Skeletal muscle tissue (tissue), 4 donors: ENCODE data around the gene PSMA7. TPM values are rescaled to one million over a fixed set of nuclear protein-coding genes. Genes with fewer than 3 reads are reported as not detected.

Source experiments
- H3K27ac ChIP-seq: one replicate; pipeline ENCODE4 v1.7.0; 2013; ENCODE audit warnings: mild to moderate bottlenecking, low read depth, low read length, inconsistent platforms
- H3K27me3 ChIP-seq, 3 donors: one replicate each; pipeline ENCODE4 v1.7.0; 2013; ENCODE audit warnings: low read length in 3 of 3; ENCODE audit not compliant: control insufficient read depth in 3 of 3, insufficient read depth in 3 of 3
- H3K36me3 ChIP-seq, 3 donors: one replicate each; pipeline ENCODE4 v1.7.0; 2013; ENCODE audit warnings: low read length in 3 of 3; ENCODE audit not compliant: control insufficient read depth in 3 of 3, insufficient read depth in 3 of 3
- H3K4me1 ChIP-seq, 3 donors: one replicate each; pipeline ENCODE4 v1.7.0; 2013; ENCODE audit warnings: low read length in 3 of 3, mild to moderate bottlenecking in 3 of 3; ENCODE audit not compliant: control insufficient read depth in 3 of 3, insufficient read depth in 3 of 3
- H3K4me3 ChIP-seq, 3 donors: one replicate each; pipeline ENCODE4 v1.7.0; 2013; ENCODE audit warnings: low read length in 3 of 3
- H3K9ac ChIP-seq, 3 donors: one replicate each; pipeline ENCODE4 v1.7.0; 2013; ENCODE audit warnings: low read length in 3 of 3, mild to moderate bottlenecking in 3 of 3, moderate library complexity in 2 of 3, low read depth in 1 of 3
- H3K9me3 ChIP-seq, 3 donors: one replicate each; pipeline ENCODE4 v1.7.0; 2013; ENCODE audit warnings: low read length in 3 of 3; ENCODE audit not compliant: control insufficient read depth in 3 of 3
- total RNA-seq: library from RNA; depleted of rRNA; stranded (reverse); fragments of >200 nt; gene quantifications from one replicate; pipeline ENCODE4 v1.2.3, GENCODE V29; 2014
- donor health status: Osteomylitis.

The PSMA7 gene
- total RNA-seq, 1 donor from 2014 or later: 121 TPM

DNA sequence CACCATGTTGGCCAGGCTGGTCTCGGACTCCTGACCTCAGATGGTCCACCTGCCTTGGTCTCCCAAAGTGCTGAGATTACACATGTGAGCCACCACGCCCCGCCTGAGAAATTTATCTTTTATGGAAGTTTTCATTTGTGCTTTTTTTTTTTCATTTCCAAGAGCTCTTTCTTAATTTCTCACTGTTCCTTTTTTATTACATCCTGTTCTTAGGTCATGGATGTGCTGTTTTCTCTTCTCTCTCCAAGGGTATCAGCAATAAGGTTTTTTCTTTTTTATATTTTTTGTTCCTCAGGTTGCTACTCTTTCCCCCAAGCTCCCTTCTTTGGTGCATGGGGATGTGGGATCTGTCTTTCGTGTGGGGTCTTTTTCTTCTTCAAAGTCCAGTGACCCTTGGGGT, 42.1 kb downstream of the PSMA7 start:
- peaks cover 2 to 12% (median 4%) of the 10 kb centered on the region in 3 donors for H3K9me3 ChIP-seq
- no peak overlapping the region for H3K4me3 ChIP-seq
- peaks cover 0 to 15% (median 9%) of the 10 kb centered on the region in 3 donors for H3K27me3 ChIP-seq
- H3K4me1 ChIP-seq: no peaks in the 10 kb centered on the region
- H3K27ac ChIP-seq: no peak overlapping the region
- no peak overlapping the region for H3K9ac ChIP-seq
- H3K36me3 ChIP-seq: no peaks in the 10 kb centered on the region

DNA sequence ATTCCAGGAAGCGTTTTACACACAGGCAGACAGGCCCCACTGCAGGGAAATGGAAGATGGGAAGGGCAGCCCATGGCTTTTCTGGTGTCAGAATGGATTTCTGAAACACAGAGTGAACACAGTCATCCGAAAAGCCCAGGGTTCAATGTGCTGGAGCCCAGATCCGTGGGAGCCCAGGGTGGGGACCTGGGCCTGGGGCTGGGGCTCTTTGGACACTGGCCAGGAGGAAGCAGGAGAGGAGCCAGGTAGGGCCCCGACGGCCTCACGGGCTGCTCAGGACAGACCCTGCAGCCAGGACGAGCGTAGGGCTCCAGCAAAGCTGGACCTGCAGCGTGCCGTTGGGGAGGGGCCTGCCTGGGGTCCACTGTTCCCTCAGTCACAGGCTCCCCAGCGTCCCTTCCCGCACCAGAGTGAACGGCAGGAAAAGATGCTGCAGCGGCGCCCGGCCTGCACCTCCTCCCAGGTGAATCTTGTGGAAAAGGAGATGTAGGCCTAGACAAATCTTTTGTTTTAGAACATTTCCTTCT, 45.2 kb downstream of the PSMA7 start:
- H3K4me3 ChIP-seq: no peak overlapping the region
- no peaks in the 10 kb centered on the region for H3K36me3 ChIP-seq
- peaks cover 0 to 8% (median 8%) of the 10 kb centered on the region in 3 donors for H3K27me3 ChIP-seq

DNA sequence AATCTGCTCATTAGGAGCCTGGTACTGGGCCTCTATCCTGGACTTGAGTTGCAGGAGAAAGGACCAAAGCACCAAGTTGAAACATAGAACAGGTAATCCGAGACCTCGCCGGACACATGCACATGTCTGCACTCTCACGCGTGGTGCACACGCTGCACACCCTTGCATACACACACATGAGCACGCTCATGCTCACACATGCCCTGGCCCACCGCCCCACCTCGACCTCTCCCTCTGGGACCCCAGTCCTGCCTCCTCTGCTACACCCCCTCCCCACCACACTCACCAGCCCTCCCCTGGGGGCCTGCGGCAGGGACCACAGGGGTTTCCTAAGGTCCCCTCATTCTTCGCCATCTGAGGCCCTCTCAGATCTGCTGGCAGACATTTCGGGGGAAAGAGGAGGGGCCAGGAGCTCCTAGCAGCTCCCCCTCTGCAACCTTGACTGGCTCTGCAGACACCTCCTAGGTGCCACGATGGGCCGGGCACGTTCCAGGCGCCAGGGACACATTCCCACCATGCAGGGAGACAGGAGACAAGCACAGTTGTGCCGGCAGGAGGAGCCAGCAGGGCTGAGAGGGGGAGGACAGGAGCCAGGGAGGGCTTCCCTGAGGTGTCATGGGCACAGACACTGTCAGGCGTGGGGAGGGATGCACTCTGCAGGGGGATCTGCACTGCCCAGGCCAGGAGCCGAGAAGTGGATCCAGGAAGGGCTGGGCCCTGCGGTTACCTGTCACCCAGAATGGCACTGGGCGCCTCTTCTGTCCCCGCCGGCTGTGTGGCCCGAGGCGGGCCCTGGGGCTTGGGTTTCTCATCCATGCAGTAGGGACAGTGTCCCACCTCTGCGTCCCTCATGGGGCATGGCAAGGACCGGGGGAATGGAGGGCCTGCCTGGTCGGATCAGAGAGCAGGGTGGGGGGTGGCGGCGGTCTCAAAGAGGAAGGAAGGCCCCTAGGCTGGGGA, 46.5 kb downstream of the PSMA7 start:
- H3K9me3 ChIP-seq: peaks cover 2 to 9% (median 4%) of the 10 kb centered on the region in 3 donors
- H3K4me3 ChIP-seq: no peak overlapping the region
- no peak overlapping the region for H3K27ac ChIP-seq
- H3K36me3 ChIP-seq: no peaks in the 10 kb centered on the region
- no peak overlapping the region for H3K9ac ChIP-seq
- H3K4me1 ChIP-seq: no peaks in the 10 kb centered on the region
- peaks cover 0 to 8% (median 6%) of the 10 kb centered on the region in 3 donors for H3K27me3 ChIP-seq

More for the DNA sequence above, 45.2 kb downstream of the PSMA7 start:
- no peak overlapping the region for H3K9ac ChIP-seq
- H3K27ac ChIP-seq: no peak overlapping the region
- peaks cover 2 to 12% (median 4%) of the 10 kb centered on the region in 3 donors for H3K9me3 ChIP-seq
- H3K4me1 ChIP-seq: no peaks in the 10 kb centered on the region

DNA sequence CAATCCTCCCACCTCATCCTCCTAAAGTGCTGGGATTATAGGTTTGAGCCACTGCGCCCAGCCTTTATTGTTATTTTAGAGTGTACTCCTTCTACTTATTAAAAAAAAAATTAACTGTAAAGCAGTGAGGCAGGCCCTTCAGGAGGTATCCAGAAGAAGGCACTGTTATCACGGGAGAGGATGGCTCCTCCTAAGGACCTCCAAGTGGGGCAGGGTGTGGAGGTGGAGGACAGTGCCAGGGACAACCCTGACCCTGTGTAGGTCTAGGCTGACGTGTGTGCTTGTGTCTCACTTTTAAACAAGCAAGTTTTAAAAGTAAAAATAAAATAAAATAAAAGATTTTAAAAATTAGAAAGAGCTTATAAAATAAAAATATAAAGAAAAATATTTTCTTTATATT, 53.8 kb downstream of the PSMA7 start:
- peaks cover 0 to 13% (median 8%) of the 10 kb centered on the region in 3 donors for H3K4me1 ChIP-seq
- no peak overlapping the region for H3K9ac ChIP-seq
- H3K27me3 ChIP-seq: peaks cover 11 to 17% (median 12%) of the 10 kb centered on the region in 3 donors
- no peak overlapping the region for H3K27ac ChIP-seq
- no peaks in the 10 kb centered on the region for H3K9me3 ChIP-seq
- H3K36me3 ChIP-seq: no peaks in the 10 kb centered on the region
- no peak overlapping the region for H3K4me3 ChIP-seq

DNA sequence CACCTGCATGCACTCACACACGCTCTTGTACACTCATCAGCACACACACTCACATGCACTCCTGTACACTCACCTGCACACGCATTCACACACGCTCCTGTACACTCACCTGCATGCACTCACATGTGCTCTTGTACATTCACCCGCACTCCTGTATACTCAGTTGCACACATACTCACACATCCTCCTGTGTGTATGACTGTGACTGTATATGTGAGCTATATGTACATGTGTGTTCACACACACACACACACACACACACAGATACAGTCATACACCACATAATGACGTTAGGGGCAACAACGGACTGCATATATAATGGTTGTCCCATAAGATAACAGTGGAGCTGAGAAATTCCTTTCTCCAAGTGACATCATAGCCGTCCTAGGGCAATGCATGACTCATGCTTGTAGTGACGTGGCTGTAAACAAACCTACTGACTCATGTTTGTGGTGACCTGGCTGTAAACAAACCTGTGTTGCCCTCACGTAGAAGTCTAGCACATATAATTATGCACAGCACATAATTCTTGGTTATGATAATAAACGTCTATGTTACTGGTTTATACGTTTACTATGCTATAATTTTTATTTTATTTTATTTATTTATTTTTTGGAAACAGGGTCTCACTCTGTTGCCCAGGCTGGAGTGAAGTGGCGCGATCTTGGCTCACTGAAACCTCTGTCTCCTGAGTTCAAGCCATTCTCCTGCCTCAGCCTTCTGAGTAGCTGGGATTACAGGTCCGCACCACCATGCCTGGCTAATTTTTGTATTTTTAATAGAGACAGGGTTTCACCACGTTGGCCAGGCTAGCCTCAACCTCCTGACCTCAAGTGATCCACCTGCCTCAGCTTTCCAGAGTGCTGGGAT, 54.7 kb downstream of the PSMA7 start:
- Histone ChIP-seq H3K4me3 (no peak overlapping the region), H3K27ac (no peak overlapping the region)

DNA sequence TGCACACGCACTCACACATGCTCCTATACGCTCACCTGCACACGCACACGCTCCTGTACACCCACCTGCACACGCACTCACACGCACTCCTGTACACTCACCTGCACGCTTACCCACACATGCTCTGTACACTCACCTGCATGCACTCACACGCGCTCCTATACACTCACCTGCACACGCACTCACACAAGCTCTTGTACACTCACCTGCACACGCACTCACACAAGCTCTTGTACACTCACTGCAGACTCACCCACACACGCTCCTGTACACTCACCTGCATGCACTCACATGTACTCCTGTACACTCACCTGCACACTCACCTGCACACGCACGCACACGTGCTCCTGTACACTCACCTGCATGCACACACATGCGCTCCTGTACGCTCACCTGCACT, 55.6 kb downstream of the PSMA7 start:
- Histone ChIP-seq H3K9me3 (no peaks in the 10 kb centered on the region), H3K27me3 (peaks cover 10 to 17% (median 11%) of the 10 kb centered on the region in 3 donors), H3K9ac (no peak overlapping the region), H3K4me1 (peaks cover 0 to 13% (median 8%) of the 10 kb centered on the region in 3 donors), H3K36me3 (no peaks in the 10 kb centered on the region), H3K4me3 (no peak overlapping the region), H3K27ac (no peak overlapping the region)

More for the DNA sequence above, 54.7 kb downstream of the PSMA7 start:
- H3K4me1 ChIP-seq: peaks cover 0 to 13% (median 8%) of the 10 kb centered on the region in 3 donors
- peaks cover 10 to 17% (median 11%) of the 10 kb centered on the region in 3 donors for H3K27me3 ChIP-seq
- no peaks in the 10 kb centered on the region for H3K9me3 ChIP-seq
- no peak overlapping the region for H3K9ac ChIP-seq
- no peaks in the 10 kb centered on the region for H3K36me3 ChIP-seq

DNA sequence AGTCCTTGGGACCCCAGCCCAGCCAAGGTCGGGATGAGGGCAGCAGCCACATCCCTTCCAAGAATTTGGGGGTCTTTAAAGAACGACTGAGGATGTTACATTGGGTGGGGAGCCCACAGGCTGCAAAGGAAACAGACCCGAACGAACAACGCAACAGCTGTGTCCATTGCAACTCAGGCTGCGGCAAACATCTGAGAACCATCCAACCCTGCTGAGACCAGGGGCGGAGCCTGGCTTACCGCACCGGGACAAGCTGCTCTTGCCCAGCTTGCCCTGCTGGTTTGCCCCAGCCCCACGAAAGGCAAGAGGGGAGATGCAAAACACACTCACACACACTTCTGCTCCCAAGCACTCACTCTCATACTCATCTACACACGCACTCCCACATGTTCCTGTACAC, 56.0 kb downstream of the PSMA7 start:
- peaks cover 10 to 17% (median 11%) of the 10 kb centered on the region in 3 donors for H3K27me3 ChIP-seq
- peaks cover 0 to 13% (median 8%) of the 10 kb centered on the region in 3 donors for H3K4me1 ChIP-seq
- no peaks in the 10 kb centered on the region for H3K9me3 ChIP-seq
- no peaks in the 10 kb centered on the region for H3K36me3 ChIP-seq
- H3K27ac ChIP-seq: no peak overlapping the region
- no peak overlapping the region for H3K9ac ChIP-seq
- H3K4me3 ChIP-seq: peak overlapping the region in 1 of 3 donors; percentile 13

Other genes starting within 250 kb of the PSMA7 start
- gene TAF4, start 77.5 kb downstream of the PSMA7 start, total RNA-seq: 4.2 TPM
- 53.8 TPM for gene LSM14B, start 20.9 kb downstream of the PSMA7 start, total RNA-seq
- 11.5 TPM for gene SS18L1, start 375 bp upstream of the PSMA7 start, total RNA-seq
- 10.4 TPM for gene MTG2, start 39.6 kb upstream of the PSMA7 start, total RNA-seq
- 0.52 TPM for gene HRH3, start 76.9 kb upstream of the PSMA7 start, total RNA-seq
- 26.6 TPM for gene OSBPL2, start 95.1 kb upstream of the PSMA7 start, total RNA-seq
- gene ADRM1, start 159.6 kb upstream of the PSMA7 start, total RNA-seq: 41.8 TPM
- 14.1 TPM for gene LAMA5, start 223.9 kb upstream of the PSMA7 start, total RNA-seq
- gene RPS21, start 243.7 kb upstream of the PSMA7 start, total RNA-seq: 1,418 TPM